ENCODE results near the gene ZFP14.
A peak's percentile ranks its signal among the peaks of the same experiment; 100 is the strongest.
"Not testable (repeated sequence)": the region's sequence is repeated elsewhere in the genome, so short reads cannot be mapped to it uniquely, and the experiment has no call there.

The ZFP14 gene

GRCh38 chr19:36377541-36378178 is 1.3 kb downstream of the ZFP14 start:
- H3K27ac Mint-ChIP-seq = peak overlapping the region; percentile 94
- DNase-seq = no peak
- CTCF ChIA-PET = interaction anchor here (0.9 to 1.6 kb wide), 2 partner anchors 43 to 115 kb away, joined by 3 to 5 read pairs; no protein-coding TSS in a partner anchor
- peaks cover 19% of the 10 kb centered on the region for H3K4me1 Mint-ChIP-seq
- peaks cover 31% of the 10 kb centered on the region for H3K9me3 Mint-ChIP-seq
- peak overlapping the region; percentile 82 for H3K4me3 Mint-ChIP-seq
- peaks cover 30% of the 10 kb centered on the region for H3K36me3 Mint-ChIP-seq
- H3K27me3 Mint-ChIP-seq = no peaks in the 10 kb centered on the region

GRCh38 chr19:36373638-36374156 is 5.3 kb downstream of the ZFP14 start:
- no peak overlapping the region for H3K27ac Mint-ChIP-seq
- no peaks in the 10 kb centered on the region for H3K27me3 Mint-ChIP-seq
- H3K36me3 Mint-ChIP-seq = peaks cover 38% of the 10 kb centered on the region
- H3K4me3 Mint-ChIP-seq = no peak overlapping the region
- CTCF ChIA-PET = no interaction called here
- peaks cover 17% of the 10 kb centered on the region for H3K4me1 Mint-ChIP-seq
- DNase-seq = no peak
- peaks cover 48% of the 10 kb centered on the region for H3K9me3 Mint-ChIP-seq

- Mint-ChIP-seq H3K4me3 (no peak overlapping the region), H3K27ac (no peak overlapping the region), H3K27me3 (no peaks in the 10 kb centered on the region), H3K4me1 (peaks cover 3% of the 10 kb centered on the region), H3K36me3 (peaks cover 42% of the 10 kb centered on the region), H3K9me3 (peaks cover 55% of the 10 kb centered on the region)
- DNase-seq = no peak
- CTCF ChIA-PET = no interaction called here
These were observed 7.1 kb downstream of the ZFP14 start for GRCh38 chr19:36371886-36372285.

- Mint-ChIP-seq H3K4me1 (no peaks in the 10 kb centered on the region), H3K27me3 (no peaks in the 10 kb centered on the region), H3K36me3 (peaks cover 74% of the 10 kb centered on the region), H3K4me3 (no peak overlapping the region), H3K9me3 (peaks cover 41% of the 10 kb centered on the region), H3K27ac (no peak overlapping the region)
- DNase-seq = no peak
- CTCF ChIA-PET = no interaction called here
These were observed 15.2 kb downstream of the ZFP14 start for GRCh38 chr19:36363845-36364244.

- no peaks in the 10 kb centered on the region for H3K4me1 Mint-ChIP-seq
- no peak overlapping the region for H3K27ac Mint-ChIP-seq
- H3K27me3 Mint-ChIP-seq = no peaks in the 10 kb centered on the region
- DNase-seq = no peak
- peaks cover 41% of the 10 kb centered on the region for H3K36me3 Mint-ChIP-seq
- CTCF ChIA-PET = no interaction called here
- H3K4me3 Mint-ChIP-seq = no peak overlapping the region
- peaks cover 65% of the 10 kb centered on the region for H3K9me3 Mint-ChIP-seq
These were observed 38.1 kb downstream of the ZFP14 start for GRCh38 chr19:36340786-36341372.

- peak overlapping the region; percentile 61 for H3K4me3 Mint-ChIP-seq
- H3K36me3 Mint-ChIP-seq = peaks cover 26% of the 10 kb centered on the region
- H3K4me1 Mint-ChIP-seq = peaks cover 9% of the 10 kb centered on the region
- H3K9me3 Mint-ChIP-seq = peaks cover 64% of the 10 kb centered on the region
- DNase-seq = peak; percentile 76
- CTCF ChIA-PET = no interaction called here
- no peak overlapping the region for H3K27ac Mint-ChIP-seq
- H3K27me3 Mint-ChIP-seq = no peaks in the 10 kb centered on the region
These were observed 47.4 kb downstream of the ZFP14 start for GRCh38 chr19:36331353-36332228.

GRCh38 chr19:36330216-36330615 is 48.8 kb downstream of the ZFP14 start:
- H3K9me3 Mint-ChIP-seq = peaks cover 66% of the 10 kb centered on the region
- no peak overlapping the region for H3K27ac Mint-ChIP-seq
- H3K36me3 Mint-ChIP-seq = peaks cover 25% of the 10 kb centered on the region
- DNase-seq = no peak
- peaks cover 9% of the 10 kb centered on the region for H3K4me1 Mint-ChIP-seq
- no peaks in the 10 kb centered on the region for H3K27me3 Mint-ChIP-seq
- CTCF ChIA-PET = no interaction called here
- no peak overlapping the region for H3K4me3 Mint-ChIP-seq

- CTCF ChIA-PET, H3K4me1 Mint-ChIP-seq, H3K27ac Mint-ChIP-seq, H3K27me3 Mint-ChIP-seq, DNase-seq, H3K4me3 Mint-ChIP-seq: not testable (repeated sequence)
- peaks cover 71% of the 10 kb centered on the region for H3K9me3 Mint-ChIP-seq
- H3K36me3 Mint-ChIP-seq = peaks cover 25% of the 10 kb centered on the region
These were observed 49.5 kb downstream of the ZFP14 start for GRCh38 chr19:36329534-36329933.

- H3K9me3 Mint-ChIP-seq = peaks cover 69% of the 10 kb centered on the region
- DNase-seq, H3K4me1 Mint-ChIP-seq, H3K27me3 Mint-ChIP-seq, CTCF ChIA-PET, H3K4me3 Mint-ChIP-seq, H3K27ac Mint-ChIP-seq: not testable (repeated sequence)
- peaks cover 19% of the 10 kb centered on the region for H3K36me3 Mint-ChIP-seq
These were observed 52.4 kb downstream of the ZFP14 start for GRCh38 chr19:36326649-36327048.

- H3K4me3 Mint-ChIP-seq, H3K4me1 Mint-ChIP-seq, H3K27me3 Mint-ChIP-seq, H3K36me3 Mint-ChIP-seq, H3K27ac Mint-ChIP-seq, DNase-seq, CTCF ChIA-PET: not testable (repeated sequence)
- peaks cover 18% of the 10 kb centered on the region for H3K9me3 Mint-ChIP-seq
These were observed 63.8 kb downstream of the ZFP14 start for GRCh38 chr19:36315164-36315563.

- H3K4me1 Mint-ChIP-seq, CTCF ChIA-PET, DNase-seq, H3K4me3 Mint-ChIP-seq, H3K27ac Mint-ChIP-seq, H3K36me3 Mint-ChIP-seq, H3K27me3 Mint-ChIP-seq: not testable (repeated sequence)
- peaks cover 15% of the 10 kb centered on the region for H3K9me3 Mint-ChIP-seq
These were observed 64.9 kb downstream of the ZFP14 start for GRCh38 chr19:36314053-36314452.

- H3K4me1 Mint-ChIP-seq, H3K9me3 Mint-ChIP-seq, H3K27me3 Mint-ChIP-seq, H3K27ac Mint-ChIP-seq, DNase-seq, CTCF ChIA-PET, H3K36me3 Mint-ChIP-seq, H3K4me3 Mint-ChIP-seq: not testable (repeated sequence)
These were observed 67.8 kb downstream of the ZFP14 start for GRCh38 chr19:36311098-36311760.

- CTCF ChIA-PET, DNase-seq, H3K4me1 Mint-ChIP-seq, H3K9me3 Mint-ChIP-seq, H3K27ac Mint-ChIP-seq, H3K36me3 Mint-ChIP-seq, H3K4me3 Mint-ChIP-seq, H3K27me3 Mint-ChIP-seq: not testable (repeated sequence)
These were observed 68.5 kb downstream of the ZFP14 start for GRCh38 chr19:36310416-36310990.

GRCh38 chr19:36309759-36310158 is 69.2 kb downstream of the ZFP14 start:
- H3K9me3 Mint-ChIP-seq, H3K27me3 Mint-ChIP-seq, CTCF ChIA-PET, H3K27ac Mint-ChIP-seq, DNase-seq, H3K36me3 Mint-ChIP-seq, H3K4me3 Mint-ChIP-seq, H3K4me1 Mint-ChIP-seq: not testable (repeated sequence)
